ENCODE measurements around the gene FGFRL1. TPM values are rescaled to one million over a fixed set of nuclear protein-coding genes. Genes with fewer than 3 reads are reported as not detected.
A peak's percentile ranks its signal among the peaks of the same experiment; 100 is the strongest.

The FGFRL1 gene
- total and polyA plus RNA-seq, 2 of the 13 experiments (the other 11 are each of a cell fraction or from before 2014, with no cell fraction given), result 19.1 to 30.6 TPM

- TF ChIP-seq ZHX2 (IDR thresholded peaks at IDR 0.05; ENCODE audit: low read depth), result no peak
- no peak for TF ChIP-seq ZHX2 (CRISPR knock-in tag; IDR thresholded peaks at IDR 0.05; ENCODE audit: borderline replicate concordance)
- no peak for TF ChIP-seq NBN (conservative IDR thresholded peaks at IDR 0.05)
- no peak for TF ChIP-seq KDM5A (IDR thresholded peaks at IDR 0.05; ENCODE audit: borderline replicate concordance, low read length)
- TF ChIP-seq CERS6 (CRISPR knock-in tag; IDR thresholded peaks at IDR 0.05), result no peak
- TF ChIP-seq ZNF674 (CRISPR knock-in tag; IDR thresholded peaks at IDR 0.05; ENCODE audit: low read depth), result no peak
- TF ChIP-seq TSC22D2 (CRISPR knock-in tag; IDR thresholded peaks at IDR 0.05; ENCODE audit: borderline replicate concordance), result no peak
- TF ChIP-seq ZNF713 (CRISPR knock-in tag; IDR thresholded peaks at IDR 0.05), result no peak
- no peak for TF ChIP-seq MZF1 (CRISPR knock-in tag; IDR thresholded peaks at IDR 0.05; ENCODE audit: borderline replicate concordance)
- TF ChIP-seq, protein P1, sequence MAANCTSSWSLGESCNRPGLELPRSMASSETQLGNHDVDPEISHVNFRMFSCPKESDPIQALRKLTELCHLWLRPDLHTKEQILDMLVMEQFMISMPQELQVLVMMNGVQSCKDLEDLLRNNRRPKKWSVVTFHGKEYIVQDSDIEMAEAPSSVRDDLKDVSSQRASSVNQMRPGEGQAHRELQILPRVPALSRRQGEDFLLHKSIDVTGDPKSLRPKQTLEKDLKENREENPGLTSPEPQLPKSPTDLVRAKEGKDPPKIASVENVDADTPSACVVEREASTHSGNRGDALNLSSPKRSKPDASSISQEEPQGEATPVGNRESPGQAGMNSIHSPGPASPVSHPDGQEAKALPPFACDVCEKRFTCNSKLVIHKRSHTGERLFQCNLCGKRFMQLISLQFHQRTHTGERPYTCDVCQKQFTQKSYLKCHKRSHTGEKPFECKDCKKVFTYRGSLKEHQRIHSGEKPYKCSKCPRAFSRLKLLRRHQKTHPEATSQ (CRISPR knock-in tag; IDR thresholded peaks at IDR 0.05; ENCODE audit: borderline replicate concordance), result 0 out of 2 replicates have a peak, but pooled peaks have one; percentile 43
- TF ChIP-seq BCL6 (CRISPR knock-in tag; IDR thresholded peaks at IDR 0.05), result peak; percentile 36; the same call in 1 of the 2 replicates
- TF ChIP-seq, protein P2, sequence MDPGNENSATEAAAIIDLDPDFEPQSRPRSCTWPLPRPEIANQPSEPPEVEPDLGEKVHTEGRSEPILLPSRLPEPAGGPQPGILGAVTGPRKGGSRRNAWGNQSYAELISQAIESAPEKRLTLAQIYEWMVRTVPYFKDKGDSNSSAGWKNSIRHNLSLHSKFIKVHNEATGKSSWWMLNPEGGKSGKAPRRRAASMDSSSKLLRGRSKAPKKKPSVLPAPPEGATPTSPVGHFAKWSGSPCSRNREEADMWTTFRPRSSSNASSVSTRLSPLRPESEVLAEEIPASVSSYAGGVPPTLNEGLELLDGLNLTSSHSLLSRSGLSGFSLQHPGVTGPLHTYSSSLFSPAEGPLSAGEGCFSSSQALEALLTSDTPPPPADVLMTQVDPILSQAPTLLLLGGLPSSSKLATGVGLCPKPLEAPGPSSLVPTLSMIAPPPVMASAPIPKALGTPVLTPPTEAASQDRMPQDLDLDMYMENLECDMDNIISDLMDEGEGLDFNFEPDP (CRISPR knock-in tag; conservative IDR thresholded peaks at IDR 0.05), result no peak
- no peak for TF ChIP-seq CBFB (CRISPR knock-in tag; IDR thresholded peaks at IDR 0.05)
- no peak for TF ChIP-seq ZNF678 (CRISPR knock-in tag; IDR thresholded peaks at IDR 0.05)
- TF ChIP-seq CENPX (CRISPR knock-in tag; IDR thresholded peaks at IDR 0.05), result no peak
- no peak for TF ChIP-seq ZNF589 (CRISPR knock-in tag; conservative IDR thresholded peaks at IDR 0.05)
- TF ChIP-seq ETS1 (CRISPR knock-in tag; IDR thresholded peaks at IDR 0.05), result no peak
- TF ChIP-seq NCOA5 (CRISPR knock-in tag; IDR thresholded peaks at IDR 0.05), result no peak
- TF ChIP-seq ZNF737 (CRISPR knock-in tag; IDR thresholded peaks at IDR 0.05; ENCODE audit: borderline replicate concordance), result no peak
Observed at GRCh38 chr4:985123-985830, 26.1 kb upstream of the FGFRL1 start (continued).

Measured in HepG2 (cell line).